Left kidney (tissue), 2 donors: ENCODE data around the gene LMO2. TPM values are rescaled to one million over a fixed set of nuclear protein-coding genes. Genes with fewer than 3 reads are reported as not detected.
"Not testable (repeated sequence)": the region's sequence is repeated elsewhere in the genome, so short reads cannot be mapped to it uniquely, and the experiment has no call there.

Source experiments
- DNase-seq: peaks from one replicate; pipeline ENCODE4 v3.0.0-alpha.2; 2013
- polyA plus RNA-seq: library from polyadenylated mRNA; unstranded; fragments of 120-200 nt; gene quantifications from one replicate; pipeline ENCODE4 v1.2.1, GENCODE V29; 2013; ENCODE audit not compliant: insufficient read length

LMO2 gene
- polyA plus RNA-seq, 1 donor, result 28.6 TPM

GRCh38 chr11:33827206-33827605 lies 64.7 kb downstream of the LMO2 start:
- DNase-seq, result no peak

DNA sequence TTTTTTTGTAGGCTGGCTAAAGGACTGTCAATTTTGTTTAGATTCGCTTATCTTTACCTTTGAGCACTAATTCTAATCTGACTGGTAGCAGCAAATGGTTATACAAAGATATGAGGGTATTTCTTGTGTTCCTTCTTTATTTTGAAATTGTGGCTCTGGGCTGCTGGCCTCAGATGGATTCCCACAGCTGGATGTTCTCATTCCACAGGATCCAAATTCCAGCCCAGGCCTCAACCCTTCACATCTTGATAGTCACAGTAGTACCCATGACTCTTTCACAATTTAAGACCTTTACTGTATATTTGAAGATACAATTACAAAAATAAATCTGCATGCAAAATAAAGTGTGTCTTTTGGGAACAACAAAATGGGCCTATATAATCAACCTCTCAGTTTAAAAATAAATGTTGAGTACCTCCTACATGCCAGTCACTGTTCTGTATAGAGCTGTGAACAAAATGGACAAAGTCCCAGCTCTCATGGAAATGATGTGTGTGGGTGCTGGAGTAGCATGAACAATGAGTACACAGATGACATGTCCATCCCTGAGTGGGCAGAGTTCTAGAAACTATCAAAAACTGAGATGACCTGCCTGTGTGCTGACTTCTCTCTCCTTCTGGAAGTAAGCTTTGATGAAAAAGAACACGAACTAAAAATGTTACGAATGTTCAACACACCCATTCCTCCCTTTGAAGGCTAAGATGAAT lies 65.9 kb downstream of the LMO2 start:
- no peak for DNase-seq

GRCh38 chr11:33822981-33823380 lies 68.9 kb downstream of the LMO2 start:
- not testable (repeated sequence) for DNase-seq

- no peak for DNase-seq
These were observed 72.4 kb downstream of the LMO2 start for GRCh38 chr11:33819278-33820035.

Other genes with a start within 250 kb of the LMO2 start
- not detected for gene C11orf91, start 191.2 kb downstream of the LMO2 start, polyA plus RNA-seq
- gene CD59, start 155.7 kb downstream of the LMO2 start, polyA plus RNA-seq, result 234 TPM
- 62.1 TPM for gene FBXO3, start 117.6 kb downstream of the LMO2 start, polyA plus RNA-seq
- gene CAPRIN1, start 159.7 kb upstream of the LMO2 start, polyA plus RNA-seq, result 317 TPM
- 61.6 TPM for gene NAT10, start 213.6 kb upstream of the LMO2 start, polyA plus RNA-seq